Transverse colon (tissue), 4 donors: ENCODE data around the gene SPI1. TPM values are rescaled to one million over a fixed set of nuclear protein-coding genes. Genes with fewer than 3 reads are reported as not detected.

Source experiments
- DNase-seq: peaks from one replicate; pipeline ENCODE4 v3.0.0-alpha.2; 2019
- H3K27ac ChIP-seq, 4 donors: fragments of 200-600 bp; sonication (generic); 2 replicates each; pipeline ENCODE4 v1.5.1; 2016 to 2018; ENCODE audit warnings: inconsistent platforms in 4 of 4
- H3K27me3 ChIP-seq: fragments of 200-600 bp; sonication (generic); 2 replicates; pipeline ENCODE4 v1.5.1; 2017; ENCODE audit warnings: inconsistent platforms
- H3K36me3 ChIP-seq, 4 donors: fragments of 200-600 bp; sonication (generic); 2 replicates each; pipeline ENCODE4 v1.5.1; 2017 to 2019; ENCODE audit warnings: inconsistent platforms in 4 of 4
- H3K4me1 ChIP-seq, 4 donors: fragments of 200-600 bp; sonication (generic); 2 replicates each; pipeline ENCODE4 v1.5.1; 2017 to 2020; ENCODE audit warnings: inconsistent platforms in 4 of 4
- H3K4me3 ChIP-seq, 4 donors: fragments of 200-600 bp; sonication (generic); 1 replicate in 1 of 4; 2 replicates in 3 of 4; pipeline versions ENCODE4 v1.5.1 to v1.6.1; 2017 to 2019; ENCODE audit warnings: inconsistent platforms in 4 of 4
- H3K9me3 ChIP-seq, 2 donors: fragments of 200-600 bp; sonication (generic); 2 replicates each; pipeline ENCODE4 v1.5.1; 2017 to 2019; ENCODE audit warnings: inconsistent platforms in 2 of 2
- EP300 ChIP-seq: sonication (generic); formaldehyde crosslinking; IDR thresholded peaks from one replicate; pipeline ENCODE4 v1.6.1; 2017; ENCODE audit warnings: antibody characterized with exemption, low read depth
- POLR2A ChIP-seq: fragments of 450-650 bp; IDR thresholded peaks from one replicate; pipeline ENCODE4 v1.6.1; 2016; ENCODE audit warnings: antibody characterized with exemption, mild to moderate bottlenecking, moderate library complexity
- POLR2AphosphoS5 ChIP-seq, 3 donors: sonication (generic); formaldehyde crosslinking; IDR thresholded peaks; one replicate each; pipeline ENCODE4 v1.6.1; 2016; ENCODE audit warnings: antibody characterized with exemption in 3 of 3
- WGBS, 2 donors: methylation state at CpG; one replicate each; pipeline ENCODE4 v1.1.5; 2018; ENCODE audit warnings: low coverage in 1 of 2; 5-methylcytosine and 5-hydroxymethylcytosine counted together
- in situ Hi-C, 4 donors: fragments of 200-750 bp; cut with MboI; loops; one replicate each; pipeline versions ENCODE4 v1.15.0 to v1.15.1; 2017; ENCODE audit warnings: low sequenced_read_pairs in 3 of 4, low pct_ligation_motif_present in 1 of 4, low pct_unique_long_range_greater_than_20kb in 1 of 4
- intact Hi-C: fragments of 100-400 bp; cut with DNase I; formaldehyde crosslinking; loops from one replicate; pipeline ENCODE4 v1.15.1; 2023; ENCODE audit warnings: low total_unique reads
- total RNA-seq, 4 donors: library from RNA; depleted of rRNA; stranded (reverse); fragments of >200 nt; gene quantifications; one replicate each; pipeline ENCODE4 v1.1.0, GENCODE V29; 2016
- TF ChIP-seq, protein P1 (sequence below), 5 experiments: fragments of 200-600 bp in 3 of 5; fragments of 450-650 bp in 2 of 5; sonication (generic) in 3 of 5; IDR thresholded peaks; 1 replicate in 2 of 5; 2 replicates in 3 of 5; pipeline ENCODE4 v1.5.1; 2016 to 2017; ENCODE audit warnings: antibody characterized with exemption in 5 of 5, inconsistent platforms in 3 of 5, mild to moderate bottlenecking in 2 of 5, moderate library complexity in 1 of 5

Gene SPI1
- total RNA-seq, 4 donors from 2014 or later, result 7.1 to 35.5 (median 17.2) TPM

DNA sequence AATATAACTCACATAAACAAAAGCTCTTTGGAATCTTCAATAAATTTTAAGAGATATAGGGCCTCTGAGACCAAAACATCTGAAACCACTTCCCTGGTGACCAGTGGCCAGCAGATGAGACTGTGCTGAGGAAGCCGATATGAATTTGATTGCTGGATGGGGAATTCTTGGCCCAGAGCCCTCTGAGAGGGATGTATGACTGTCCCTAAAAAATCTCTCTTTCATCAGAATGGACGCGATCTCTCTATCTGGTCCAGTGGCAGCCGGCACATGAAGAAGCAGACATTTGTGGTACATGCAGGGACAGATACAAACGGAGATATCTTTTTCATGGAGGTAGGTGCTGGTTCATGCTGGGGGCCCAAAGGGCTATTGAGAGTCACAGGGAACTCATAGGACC is 63.4 kb downstream of the SPI1 start:
- peaks cover 0 to 77% (median 35%) of the 10 kb centered on the region in 4 donors for H3K36me3 ChIP-seq
- no peak for DNase-seq
- H3K9me3 ChIP-seq, result no peaks in the 10 kb centered on the region
- intact Hi-C loops, result no loop called here
- no peak overlapping the region for H3K4me3 ChIP-seq
- no peaks in the 10 kb centered on the region for H3K27me3 ChIP-seq
- TF ChIP-seq, protein P1, sequence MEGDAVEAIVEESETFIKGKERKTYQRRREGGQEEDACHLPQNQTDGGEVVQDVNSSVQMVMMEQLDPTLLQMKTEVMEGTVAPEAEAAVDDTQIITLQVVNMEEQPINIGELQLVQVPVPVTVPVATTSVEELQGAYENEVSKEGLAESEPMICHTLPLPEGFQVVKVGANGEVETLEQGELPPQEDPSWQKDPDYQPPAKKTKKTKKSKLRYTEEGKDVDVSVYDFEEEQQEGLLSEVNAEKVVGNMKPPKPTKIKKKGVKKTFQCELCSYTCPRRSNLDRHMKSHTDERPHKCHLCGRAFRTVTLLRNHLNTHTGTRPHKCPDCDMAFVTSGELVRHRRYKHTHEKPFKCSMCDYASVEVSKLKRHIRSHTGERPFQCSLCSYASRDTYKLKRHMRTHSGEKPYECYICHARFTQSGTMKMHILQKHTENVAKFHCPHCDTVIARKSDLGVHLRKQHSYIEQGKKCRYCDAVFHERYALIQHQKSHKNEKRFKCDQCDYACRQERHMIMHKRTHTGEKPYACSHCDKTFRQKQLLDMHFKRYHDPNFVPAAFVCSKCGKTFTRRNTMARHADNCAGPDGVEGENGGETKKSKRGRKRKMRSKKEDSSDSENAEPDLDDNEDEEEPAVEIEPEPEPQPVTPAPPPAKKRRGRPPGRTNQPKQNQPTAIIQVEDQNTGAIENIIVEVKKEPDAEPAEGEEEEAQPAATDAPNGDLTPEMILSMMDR (IDR thresholded peaks at IDR 0.05), result no peak
- TF ChIP-seq POLR2AphosphoS5 (IDR thresholded peaks at IDR 0.05) (no peak), EP300 (no peak), POLR2A (no peak)
- no peak overlapping the region for H3K27ac ChIP-seq
- 93 to 100% methylated on average over 1 to 5 of the region's 5 CpGs for WGBS, 2 donors
- in situ Hi-C loops, result no loop called here
- no peaks in the 10 kb centered on the region for H3K4me1 ChIP-seq

DNA sequence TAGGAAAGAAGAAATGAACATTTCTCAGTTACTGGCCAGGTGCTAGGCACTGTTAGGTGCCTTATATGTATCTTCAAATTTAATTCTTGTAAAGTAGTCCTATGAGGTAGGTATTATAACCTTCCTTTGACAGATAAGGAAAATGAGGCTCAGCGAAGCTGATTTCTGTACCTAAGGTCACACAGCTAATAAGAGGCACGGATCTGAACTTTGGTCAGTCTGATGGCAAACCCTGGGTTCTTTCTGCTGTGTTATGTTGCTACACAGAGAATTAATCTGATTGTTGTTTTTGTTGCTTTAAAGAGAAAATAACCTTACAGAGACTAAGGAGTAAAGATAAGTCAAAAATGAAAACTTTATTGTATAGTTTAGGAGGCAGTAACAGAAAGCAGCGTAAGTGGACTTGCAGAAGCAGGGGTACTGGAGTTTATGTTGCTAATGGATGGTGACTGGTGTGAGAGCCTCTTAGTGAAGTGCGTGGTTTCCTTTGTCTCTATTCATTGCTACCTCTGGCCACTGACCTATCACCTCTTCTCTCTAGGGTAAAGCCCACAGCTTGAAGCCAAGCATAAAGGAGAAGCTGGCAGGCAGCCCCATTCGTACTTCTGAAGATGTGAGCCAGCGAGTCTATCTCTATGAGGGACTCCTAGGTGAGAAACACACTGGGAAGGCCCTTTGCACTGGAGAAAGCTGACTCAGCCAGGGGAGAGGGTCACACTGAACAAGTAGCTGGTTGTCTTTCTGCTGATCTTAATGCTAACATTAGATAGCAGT is 70.1 kb downstream of the SPI1 start:
- no peaks in the 10 kb centered on the region for H3K27me3 ChIP-seq
- in situ Hi-C loops, result no loop called here
- TF ChIP-seq, protein P1 (IDR thresholded peaks at IDR 0.05), result no peak
- TF ChIP-seq EP300 (no peak), POLR2AphosphoS5 (IDR thresholded peaks at IDR 0.05) (no peak), POLR2A (no peak)
- H3K36me3 ChIP-seq, result peaks cover 0 to 84% (median 42%) of the 10 kb centered on the region in 4 donors
- 92 to 100% methylated on average over 3 to 6 of the region's 6 CpGs for WGBS, 2 donors
- no peaks in the 10 kb centered on the region for H3K4me1 ChIP-seq
- intact Hi-C loops, result no loop called here
- H3K9me3 ChIP-seq, result no peaks in the 10 kb centered on the region
- no peak overlapping the region for H3K27ac ChIP-seq
- H3K4me3 ChIP-seq, result no peak overlapping the region
- DNase-seq, result no peak

DNA sequence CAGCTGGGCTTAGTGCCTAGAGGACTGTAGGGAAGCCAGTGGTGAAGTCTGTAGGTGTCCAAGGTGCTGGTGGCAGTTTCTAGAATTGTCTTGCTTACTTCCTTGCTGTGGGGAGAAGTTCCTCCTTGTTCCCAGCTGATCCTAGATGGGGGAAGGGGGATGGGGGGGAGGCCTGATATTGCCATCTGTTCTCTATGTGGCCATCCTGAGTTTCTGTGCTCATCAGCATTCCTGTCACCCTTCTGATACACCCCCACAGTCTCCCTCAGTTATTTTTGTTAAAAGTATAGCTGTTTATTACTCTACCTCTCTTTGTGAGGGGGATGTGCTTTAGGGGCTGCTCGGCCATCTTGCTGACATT is 71.9 kb downstream of the SPI1 start:
- TF ChIP-seq, protein P1 (IDR thresholded peaks at IDR 0.05), result no peak
- TF ChIP-seq POLR2AphosphoS5 (IDR thresholded peaks at IDR 0.05), result no peak
- no peak for TF ChIP-seq EP300
- TF ChIP-seq POLR2A, result no peak
- H3K4me1 ChIP-seq, result no peaks in the 10 kb centered on the region
- WGBS, 2 donors, result 35 to 100% methylated on average over 1 of the region's 1 CpG
- H3K9me3 ChIP-seq, result peaks cover 0 to 4% of the 10 kb centered on the region in 2 donors
- in situ Hi-C loops (no loop called here), intact Hi-C loops (no loop called here)
- H3K27ac ChIP-seq, result no peak overlapping the region
- H3K4me3 ChIP-seq, result no peak overlapping the region
- H3K27me3 ChIP-seq, result no peaks in the 10 kb centered on the region
- H3K36me3 ChIP-seq, result peaks cover 0 to 84% (median 41%) of the 10 kb centered on the region in 4 donors
- DNase-seq, result no peak

DNA sequence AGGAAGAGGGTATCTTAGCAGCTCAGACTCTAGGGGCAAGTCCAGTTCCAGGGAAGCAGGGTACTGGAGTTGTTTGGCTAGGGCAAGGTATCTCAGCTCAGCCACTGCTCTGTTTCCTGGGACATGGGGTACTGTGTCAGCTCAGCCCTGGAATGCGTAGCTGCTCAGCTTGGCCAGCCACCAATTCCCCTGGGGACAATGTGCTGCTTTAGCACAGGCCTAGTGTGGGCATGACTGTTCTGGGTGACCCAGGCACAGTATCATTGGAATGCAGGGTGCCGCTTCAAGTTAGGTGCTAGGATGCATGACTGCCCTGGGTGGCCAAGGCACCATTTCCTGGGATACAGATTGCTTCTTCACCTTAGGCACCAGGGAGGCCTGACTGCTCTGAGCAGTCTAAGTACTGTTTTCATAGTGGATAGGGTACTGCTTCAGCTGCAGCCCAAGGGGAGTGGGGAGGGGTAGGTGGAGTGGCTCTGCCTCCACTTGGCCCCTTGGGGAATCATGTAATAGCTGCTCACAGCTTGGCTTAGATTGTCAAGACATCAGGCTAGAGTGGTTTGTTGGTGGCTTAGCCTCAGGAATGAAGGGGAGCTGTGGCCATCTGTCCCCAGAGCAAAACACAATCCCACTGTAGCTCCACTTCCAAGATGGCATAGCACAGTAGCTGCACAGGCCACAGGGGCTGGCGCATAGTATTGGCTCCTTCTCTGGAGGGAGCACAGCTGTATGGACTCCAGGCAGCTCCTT is 72.4 kb downstream of the SPI1 start:
- Histone ChIP-seq H3K4me3 (no peak overlapping the region), H3K9me3 (peaks cover 0 to 4% of the 10 kb centered on the region in 2 donors), H3K27me3 (no peaks in the 10 kb centered on the region), H3K4me1 (no peaks in the 10 kb centered on the region), H3K27ac (no peak overlapping the region), H3K36me3 (peaks cover 0 to 84% (median 39%) of the 10 kb centered on the region in 4 donors)
- in situ Hi-C loops, result no loop called here
- 100% methylated on average over 3 of the region's 3 CpGs; no CpG with 5 or more reads in 1 of the 2 donors for WGBS, 2 donors
- TF ChIP-seq POLR2AphosphoS5 (IDR thresholded peaks at IDR 0.05) (no peak), EP300 (no peak), POLR2A (no peak)
- TF ChIP-seq, protein P1 (IDR thresholded peaks at IDR 0.05), result no peak
- intact Hi-C loops, result no loop called here
- DNase-seq, result no peak
